Measurements from ENCODE around the gene CCL28. TPM values are rescaled to one million over a fixed set of nuclear protein-coding genes. Genes with fewer than 3 reads are reported as not detected.

The CCL28 gene, protein sequence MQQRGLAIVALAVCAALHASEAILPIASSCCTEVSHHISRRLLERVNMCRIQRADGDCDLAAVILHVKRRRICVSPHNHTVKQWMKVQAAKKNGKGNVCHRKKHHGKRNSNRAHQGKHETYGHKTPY
- total RNA-seq = 0.94 and 1.4 TPM in 2 replicates

DNA sequence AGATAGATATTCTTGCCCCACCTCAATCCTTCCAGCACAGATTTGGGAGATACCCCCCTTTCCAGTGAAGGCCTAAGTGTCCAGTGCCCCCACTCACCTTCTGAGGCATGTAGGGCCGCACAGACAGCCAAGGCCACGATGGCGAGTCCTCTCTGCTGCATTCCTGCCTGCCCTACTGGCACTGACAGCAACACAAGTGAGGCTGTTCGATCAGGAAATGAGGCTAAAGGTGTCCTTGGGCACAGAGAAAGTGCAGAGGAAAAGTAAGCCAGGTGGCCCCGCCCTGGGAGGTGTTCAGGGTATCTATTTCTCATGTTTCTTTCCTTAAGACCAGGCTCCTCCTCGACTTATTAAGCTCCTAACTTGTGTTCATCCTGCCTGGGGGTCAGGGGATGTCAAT lies at the start of gene CCL28:
TSS of gene CCL28 (minus strand) at position 236 of the 400 bp plus-strand sequence. CDS start at position 161, 75 bp downstream.

Other genes starting within 250 kb of the CCL28 start
- 3.9 and 4.2 TPM in 2 replicates for gene NIM1K, start 220.2 kb downstream of the CCL28 start, total RNA-seq
- 27.1 and 50.8 TPM in 2 replicates for gene HMGCS1, start 99.0 kb downstream of the CCL28 start, total RNA-seq
- gene TMEM267, start 71.5 kb upstream of the CCL28 start, total RNA-seq = 12.8 and 17.5 TPM in 2 replicates
- 1.1 and 1.9 TPM in 2 replicates for gene C5orf34, start 102.8 kb upstream of the CCL28 start, total RNA-seq
- gene PAIP1, start 144.7 kb upstream of the CCL28 start, total RNA-seq = 29.0 and 44.8 TPM in 2 replicates
- 61.6 and 84.8 TPM in 2 replicates for gene NNT, start 190.8 kb upstream of the CCL28 start, total RNA-seq

All from bronchial smooth muscle cell (primary cell).